ENCODE results near the gene NEK11. TPM values are rescaled to one million over a fixed set of nuclear protein-coding genes. Genes with fewer than 3 reads are reported as not detected.
"Not testable (repeated sequence)": the region's sequence is repeated elsewhere in the genome, so short reads cannot be mapped to it uniquely, and the experiment has no call there.

The NEK11 gene
- total RNA-seq, 1 donor from 2014 or later, result 33.5 TPM

GRCh38 chr3:131038326-131038725 lies 11.6 kb downstream of the NEK11 start:
- DNase-seq (ENCODE audit: low spot score), result no peak

GRCh38 chr3:131042271-131042985 lies 15.8 kb downstream of the NEK11 start:
- DNase-seq (ENCODE audit: low spot score), result not testable (repeated sequence)

GRCh38 chr3:131047582-131047981 lies 20.9 kb downstream of the NEK11 start:
- no peak for DNase-seq (ENCODE audit: low spot score)

GRCh38 chr3:131048030-131048429 lies 21.4 kb downstream of the NEK11 start:
- DNase-seq (ENCODE audit: low spot score), result no peak

- DNase-seq (ENCODE audit: low spot score), result no peak
These were observed 23.3 kb downstream of the NEK11 start for GRCh38 chr3:131050001-131050400.

GRCh38 chr3:131053043-131053859 lies 26.6 kb downstream of the NEK11 start:
- no peak for DNase-seq (ENCODE audit: low spot score)

GRCh38 chr3:131067983-131068382 lies 41.3 kb downstream of the NEK11 start:
- DNase-seq (ENCODE audit: low spot score), result no peak

GRCh38 chr3:131072099-131072559 lies 45.5 kb downstream of the NEK11 start:
- DNase-seq (ENCODE audit: low spot score), result no peak

GRCh38 chr3:131072845-131073244 lies 46.2 kb downstream of the NEK11 start:
- peak; percentile 2 for DNase-seq (ENCODE audit: low spot score)

GRCh38 chr3:131075632-131076328 lies 49.1 kb downstream of the NEK11 start:
- no peak for DNase-seq (ENCODE audit: low spot score)

- no peak for DNase-seq (ENCODE audit: low spot score)
These were observed 51.2 kb downstream of the NEK11 start for GRCh38 chr3:131077904-131078303.

- DNase-seq (ENCODE audit: low spot score), result no peak
These were observed 52.4 kb downstream of the NEK11 start for GRCh38 chr3:131079086-131079485.

- DNase-seq (ENCODE audit: low spot score), result no peak
These were observed 54.5 kb downstream of the NEK11 start for GRCh38 chr3:131081224-131081623.

- no peak for DNase-seq (ENCODE audit: low spot score)
These were observed 55.6 kb downstream of the NEK11 start for GRCh38 chr3:131082246-131082645.

- peak; percentile 22 for DNase-seq (ENCODE audit: low spot score)
These were observed 56.5 kb downstream of the NEK11 start for GRCh38 chr3:131082871-131083863.

GRCh38 chr3:131091768-131092167 lies 65.1 kb downstream of the NEK11 start:
- DNase-seq (ENCODE audit: low spot score), result no peak

- DNase-seq (ENCODE audit: low spot score), result no peak
These were observed 81.2 kb downstream of the NEK11 start for GRCh38 chr3:131107637-131108433.

GRCh38 chr3:131109156-131109555 lies 82.5 kb downstream of the NEK11 start:
- no peak for DNase-seq (ENCODE audit: low spot score)

GRCh38 chr3:131110087-131110486 lies 83.4 kb downstream of the NEK11 start:
- no peak for DNase-seq (ENCODE audit: low spot score)

GRCh38 chr3:131114256-131114655 lies 87.6 kb downstream of the NEK11 start:
- DNase-seq (ENCODE audit: low spot score), result no peak

Measured in umbilical cord (tissue), 2 donors.